ENCODE measurements around the gene MIXL1.
A peak's percentile ranks its signal among the peaks of the same experiment; 100 is the strongest.
"Not testable (repeated sequence)": the region's sequence is repeated elsewhere in the genome, so short reads cannot be mapped to it uniquely, and the experiment has no call there.

The MIXL1 gene

DNA sequence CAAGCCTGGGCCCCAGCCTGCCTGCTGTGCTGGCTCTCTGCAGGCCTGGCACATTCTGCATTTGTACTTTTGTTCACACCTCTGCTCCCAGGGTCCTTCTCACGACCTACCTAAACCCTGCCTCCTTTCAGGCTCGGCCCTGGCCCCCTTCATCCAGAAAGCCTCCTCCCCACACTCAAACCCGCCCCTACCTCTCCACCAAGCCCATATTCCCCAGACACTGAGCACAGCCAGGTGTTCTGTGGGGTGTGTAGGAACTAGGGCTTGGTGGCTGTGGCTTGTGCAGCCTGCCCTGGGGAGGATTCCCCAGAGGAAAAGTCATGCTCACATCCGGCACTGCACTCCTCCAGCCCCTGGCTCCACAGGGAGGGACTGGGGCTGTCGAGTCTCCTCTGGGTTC, 8.2 kb upstream of the MIXL1 start:
- DNase-seq: peak in 1 of 2 experiments; percentile 3

DNA sequence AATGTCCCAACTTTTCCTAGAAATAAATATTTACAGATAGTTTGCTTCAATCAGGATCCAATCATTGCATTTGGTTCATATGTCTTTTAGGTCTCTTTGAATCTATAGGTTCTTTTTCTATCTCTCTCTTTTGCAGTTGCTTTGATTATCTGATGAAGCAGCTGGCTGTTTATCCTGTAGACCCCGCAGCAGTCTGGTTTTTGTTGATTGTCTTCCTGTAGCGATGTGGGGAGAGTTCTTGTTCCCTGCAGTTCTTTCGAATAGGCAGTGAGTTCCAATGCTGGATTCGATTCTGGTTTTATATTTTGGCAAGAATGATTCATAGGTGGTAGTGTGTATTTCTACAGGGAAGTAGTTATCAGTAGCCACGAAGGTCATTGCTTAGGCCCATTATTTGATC, 7.4 kb upstream of the MIXL1 start:
- peak in 1 of 2 experiments; percentile 6 for DNase-seq

DNA sequence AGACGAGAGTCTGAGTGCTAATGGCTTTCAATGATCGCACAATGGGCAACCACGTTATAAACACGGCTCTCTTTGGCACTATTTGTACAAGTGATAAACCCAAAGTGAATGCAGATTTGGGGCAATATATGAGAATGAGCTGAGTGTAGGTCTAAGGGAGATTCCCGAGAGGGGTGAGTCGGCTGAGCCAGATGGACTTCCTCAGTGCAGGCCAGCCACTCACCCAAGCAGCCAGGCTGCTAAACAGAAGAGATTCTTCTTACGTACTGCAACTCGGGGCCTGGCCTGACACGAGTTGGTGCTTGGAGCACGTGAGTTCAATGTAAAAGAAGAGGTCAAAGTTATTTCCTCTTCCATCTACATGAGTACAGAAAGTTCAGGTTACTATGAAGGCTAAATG, 6.2 kb upstream of the MIXL1 start:
- DNase-seq: no peak

DNA sequence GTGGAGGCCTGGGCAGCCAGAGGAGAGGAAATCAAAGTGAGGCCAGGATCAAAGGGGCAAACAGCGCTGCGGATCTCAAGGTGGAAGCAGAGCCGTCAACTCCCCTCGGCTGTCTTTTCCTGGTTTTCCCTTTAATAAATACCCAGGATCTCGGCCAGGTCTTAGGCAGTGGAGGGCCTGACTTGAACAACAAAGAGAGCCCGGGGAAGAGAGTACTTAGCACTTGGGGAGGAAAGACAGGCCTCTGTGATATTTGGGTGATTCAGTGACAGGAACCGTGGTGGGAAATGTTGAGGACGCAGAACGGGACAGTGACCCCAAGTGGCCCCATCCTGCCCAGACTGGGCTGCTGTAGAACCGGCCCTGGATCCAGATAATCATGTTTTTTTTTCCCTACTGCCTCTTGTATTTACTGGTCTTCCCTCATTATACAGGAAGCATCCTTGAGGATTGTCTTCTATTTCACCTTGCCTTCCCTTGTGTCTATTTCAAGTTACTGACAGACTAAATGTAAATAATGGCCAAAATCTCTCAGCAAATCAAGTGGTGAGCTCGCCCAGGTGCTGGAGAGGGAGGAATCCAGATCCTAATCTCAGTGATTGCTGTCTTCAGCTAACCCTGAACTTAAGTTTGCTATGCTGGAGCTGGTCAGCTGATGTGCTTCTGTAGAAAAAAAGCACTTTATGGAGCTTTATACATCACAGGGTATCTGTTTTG, 2.8 kb upstream of the MIXL1 start:
- DNase-seq: no peak

DNA sequence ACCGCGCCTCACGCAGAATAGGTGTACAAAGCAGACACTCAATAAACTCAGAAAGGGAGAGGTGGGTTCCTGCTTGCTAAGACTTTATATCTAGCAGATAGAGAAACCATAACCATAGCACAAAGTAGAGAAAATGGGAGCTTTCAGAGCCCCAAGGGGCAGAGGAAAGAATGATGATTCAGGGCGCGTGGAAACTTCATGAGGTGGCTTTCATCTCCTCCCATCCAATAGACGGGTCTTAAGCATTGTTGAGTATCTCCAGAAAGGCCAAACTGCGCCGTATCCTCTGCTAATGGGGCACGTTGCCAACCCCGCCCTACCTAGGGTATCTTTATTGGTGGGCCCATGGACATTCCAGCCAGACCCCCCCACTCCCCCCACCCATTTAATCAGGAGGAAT, 778 bp upstream of the MIXL1 start:
- DNase-seq: no peak

DNA sequence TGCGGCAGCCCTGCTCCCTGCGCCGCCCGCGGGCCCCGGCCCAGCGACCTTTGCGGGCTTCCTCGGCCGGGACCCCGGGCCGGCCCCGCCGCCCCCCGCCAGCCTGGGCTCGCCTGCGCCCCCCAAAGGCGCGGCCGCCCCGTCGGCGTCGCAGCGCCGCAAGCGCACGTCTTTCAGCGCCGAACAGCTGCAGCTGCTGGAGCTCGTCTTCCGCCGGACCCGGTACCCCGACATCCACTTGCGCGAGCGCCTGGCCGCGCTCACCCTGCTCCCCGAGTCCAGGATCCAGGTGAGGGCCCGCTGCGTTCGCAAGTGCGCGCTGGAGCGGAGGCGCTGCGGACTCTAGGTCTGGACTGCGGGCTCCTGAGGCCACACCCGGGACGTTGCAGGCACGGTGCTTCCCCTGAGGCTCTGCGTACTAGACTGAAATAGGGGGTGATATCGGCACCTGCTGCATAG, 351 bp downstream of the MIXL1 start:
- peak in 1 of 2 experiments; percentile 45 for DNase-seq

DNA sequence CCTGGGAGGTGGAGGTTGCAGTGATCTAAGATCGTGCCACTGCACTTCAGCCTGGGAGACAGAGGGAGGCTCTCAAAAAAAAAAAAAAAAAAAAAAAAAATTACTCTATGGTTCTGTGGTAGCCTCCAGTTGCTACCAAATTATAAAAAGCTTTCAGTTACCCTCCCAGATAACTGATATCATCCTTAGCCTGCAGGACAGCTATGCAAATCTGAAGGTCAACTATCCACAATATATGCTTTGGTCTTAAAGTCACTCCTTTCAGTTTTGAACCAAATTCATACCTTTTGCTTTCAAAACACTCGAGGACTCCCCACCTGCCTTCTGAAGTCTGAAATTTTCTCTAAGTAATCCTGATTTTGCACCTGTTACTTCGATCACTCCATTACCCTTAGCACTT, 3.1 kb downstream of the MIXL1 start:
- no peak for DNase-seq

DNA sequence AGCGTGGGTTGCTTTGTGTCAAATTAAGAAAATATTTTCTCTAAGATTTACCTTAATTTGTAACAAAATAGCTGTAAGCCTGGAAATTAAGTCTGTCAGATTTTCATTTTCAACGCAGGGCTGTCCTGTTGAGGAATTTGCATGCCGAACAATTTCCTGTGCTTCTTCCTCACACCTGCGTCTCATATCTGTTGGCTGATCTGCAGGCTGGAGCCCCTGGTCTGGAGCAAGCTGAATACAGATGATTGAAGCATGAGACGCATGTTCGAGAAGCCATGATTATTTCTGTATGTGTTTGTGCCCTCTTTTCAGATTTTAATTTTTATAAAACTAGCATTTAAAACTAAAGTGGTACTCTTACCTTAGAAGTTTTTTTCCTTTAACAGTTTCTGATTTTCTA, 9.8 kb downstream of the MIXL1 start:
- DNase-seq: no peak

DNA sequence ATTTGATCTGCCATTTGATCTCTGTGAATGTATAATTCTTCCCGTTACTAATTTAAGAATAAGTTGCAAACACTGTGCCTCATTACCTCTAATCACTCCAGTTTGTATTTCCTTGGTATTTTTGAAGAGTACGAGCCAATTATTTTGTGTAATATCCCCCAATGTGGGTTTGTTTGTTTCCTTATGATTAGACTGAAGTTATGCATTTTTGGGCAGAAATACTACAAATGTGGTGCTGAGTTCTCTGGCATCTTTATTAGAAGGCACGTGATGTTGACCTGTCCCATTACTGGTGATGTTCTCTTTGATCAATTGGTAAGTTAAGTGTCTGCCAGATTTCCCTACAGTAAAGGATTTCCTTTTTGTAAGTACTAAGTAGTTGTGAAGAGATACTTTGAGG, 10.3 kb downstream of the MIXL1 start:
- no peak for DNase-seq

DNA sequence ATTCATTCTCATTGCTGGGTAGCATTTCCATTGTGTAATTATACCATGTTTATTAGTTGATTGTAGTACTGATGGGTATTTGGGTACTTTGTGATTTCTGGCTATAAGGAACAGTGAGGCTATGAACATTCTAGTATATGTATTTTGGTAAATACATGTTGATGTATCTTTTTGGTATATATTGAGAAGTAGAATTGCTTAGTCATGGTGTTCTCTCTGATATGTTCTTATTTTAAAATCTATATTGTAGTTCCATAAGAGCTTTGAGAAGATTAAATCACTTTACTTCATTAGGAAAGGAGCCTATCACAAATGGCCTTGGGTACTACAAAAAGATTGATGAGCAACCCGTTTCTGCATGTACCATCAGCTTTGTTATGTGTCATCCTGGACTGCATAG, 13.4 kb downstream of the MIXL1 start:
- DNase-seq: no peak

DNA sequence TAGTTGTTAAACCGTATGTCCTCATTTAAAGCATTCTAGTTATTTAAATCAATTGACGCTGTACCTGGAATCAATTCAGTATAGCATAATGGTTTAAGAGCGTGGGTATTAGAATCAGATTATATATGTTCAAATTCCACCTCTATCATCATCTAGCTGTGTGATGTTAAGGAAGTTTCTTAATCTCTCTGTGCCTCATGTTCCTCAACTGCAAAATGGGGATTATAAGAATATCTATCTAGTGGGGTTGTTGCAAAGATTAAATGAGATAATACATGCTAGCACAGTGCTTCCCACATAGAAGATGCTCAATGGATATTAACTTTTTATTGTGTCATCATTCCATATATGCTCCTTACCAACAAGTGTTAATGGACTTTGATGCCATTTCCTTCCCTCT, 16.0 kb downstream of the MIXL1 start:
- no peak for DNase-seq

DNA sequence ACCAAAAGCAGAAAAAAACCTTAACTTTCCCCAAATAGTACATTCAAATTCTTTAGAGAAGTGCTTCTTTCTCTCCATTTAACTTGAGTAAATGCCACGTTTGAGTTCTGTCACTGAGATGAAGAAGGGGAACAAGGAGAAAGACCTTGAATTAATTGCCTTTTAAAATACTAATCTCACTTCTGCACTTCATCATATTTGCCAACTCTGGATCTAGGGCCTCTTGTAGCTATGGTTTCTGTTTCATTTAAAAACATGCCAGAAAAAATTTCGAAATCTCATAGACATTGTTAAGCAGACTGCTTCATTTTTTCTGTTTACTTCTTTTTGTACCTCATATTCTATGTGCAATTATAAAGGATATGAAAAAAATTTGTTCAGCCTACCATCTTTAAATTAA, 24.6 kb downstream of the MIXL1 start:
- no peak for DNase-seq

DNA sequence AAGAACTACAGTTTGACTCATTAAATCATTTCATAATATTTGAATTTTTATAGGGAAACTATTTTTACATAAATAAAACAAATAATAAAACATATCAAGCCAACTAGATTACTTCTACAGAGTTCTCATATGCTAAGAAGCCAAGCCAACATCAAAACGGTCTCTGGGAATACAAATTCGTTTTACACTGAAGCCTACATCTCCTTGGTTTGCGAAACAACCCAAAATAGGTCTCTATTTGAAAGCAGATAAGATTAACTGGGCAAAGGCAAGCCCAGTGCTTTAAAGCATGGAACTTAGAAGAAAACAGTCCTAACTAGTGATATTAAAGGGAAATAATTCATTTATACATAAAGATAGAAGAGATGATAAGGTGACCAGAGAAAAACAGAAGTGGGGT, 25.3 kb downstream of the MIXL1 start:
- no peak for DNase-seq

DNA sequence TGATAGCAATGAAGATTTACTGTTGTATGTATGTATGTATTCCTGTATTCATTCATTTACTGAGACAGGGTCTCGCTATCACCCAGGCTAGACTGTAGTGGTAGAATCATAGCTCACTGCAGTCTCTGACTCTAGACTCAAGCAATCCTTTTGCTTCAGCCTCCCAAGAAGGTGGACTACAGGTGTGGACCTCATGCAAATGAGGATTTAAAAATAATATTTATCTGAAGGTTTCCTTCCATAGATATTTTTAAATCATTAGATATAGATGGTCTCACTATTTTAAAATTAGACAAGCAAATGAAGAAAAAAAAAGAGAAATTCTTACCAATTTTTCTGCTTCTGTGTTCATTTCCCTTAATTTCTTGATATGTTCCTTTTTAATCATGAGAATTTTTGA, 27.0 kb downstream of the MIXL1 start:
- DNase-seq: no peak

DNA sequence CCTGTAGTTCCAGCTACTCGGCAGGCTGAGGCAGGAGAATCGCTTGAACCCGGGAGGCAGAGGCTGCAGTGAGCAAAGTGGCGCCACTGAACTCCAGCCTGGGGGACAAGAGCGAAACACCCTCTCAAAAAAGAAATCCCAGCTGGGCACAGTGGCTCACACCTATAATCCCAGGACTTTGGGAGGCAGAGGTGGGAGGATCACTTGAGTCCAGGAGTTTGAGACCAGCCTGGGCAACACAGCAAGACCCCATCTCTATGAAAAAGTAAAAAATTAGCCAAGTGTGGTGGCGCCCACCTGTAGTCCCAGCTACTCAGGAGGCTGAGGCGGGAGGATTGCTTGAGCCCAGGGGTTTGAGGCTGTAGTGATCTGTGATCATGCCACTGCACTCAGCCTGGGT, 29.4 kb downstream of the MIXL1 start:
- DNase-seq: not testable (repeated sequence)

DNA sequence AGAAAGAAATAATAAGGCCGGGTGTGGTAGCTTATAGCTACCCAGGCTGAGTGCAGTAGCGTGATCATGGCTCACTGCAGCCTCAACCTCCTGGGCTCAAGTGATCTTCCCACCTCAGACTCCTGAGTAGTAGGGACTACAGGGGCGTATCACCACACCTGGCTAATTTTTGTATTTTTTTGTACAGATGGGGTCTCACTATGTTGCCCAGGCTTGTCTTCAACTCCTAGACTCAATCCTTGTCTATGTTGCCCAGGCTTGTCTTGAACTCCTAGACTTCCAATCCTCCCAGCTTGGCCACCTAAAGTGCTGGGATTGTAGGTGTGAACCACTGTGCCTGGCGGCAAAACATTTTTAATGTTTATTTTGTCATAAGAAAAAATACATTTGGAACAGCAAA, 30.5 kb downstream of the MIXL1 start:
- no peak for DNase-seq

DNA sequence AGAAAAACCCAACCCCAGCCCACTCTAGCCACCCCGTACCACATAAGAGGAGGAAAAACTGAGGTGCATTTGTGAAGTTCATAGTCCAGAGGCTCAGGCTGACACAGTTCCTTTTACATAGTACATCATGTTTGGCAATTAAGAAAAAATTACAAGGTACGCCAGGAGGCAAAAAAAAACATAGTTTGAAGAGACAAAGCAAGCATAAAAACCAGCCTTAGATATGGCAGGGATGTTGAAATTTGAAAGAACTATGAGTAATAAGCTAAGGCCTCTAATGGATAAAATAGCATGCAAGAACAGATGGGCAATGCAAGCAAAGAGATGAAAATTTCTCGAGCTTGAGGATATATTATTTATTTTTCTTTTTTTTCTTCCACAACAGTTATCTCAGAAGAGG, 31.9 kb downstream of the MIXL1 start:
- no peak for DNase-seq

DNA sequence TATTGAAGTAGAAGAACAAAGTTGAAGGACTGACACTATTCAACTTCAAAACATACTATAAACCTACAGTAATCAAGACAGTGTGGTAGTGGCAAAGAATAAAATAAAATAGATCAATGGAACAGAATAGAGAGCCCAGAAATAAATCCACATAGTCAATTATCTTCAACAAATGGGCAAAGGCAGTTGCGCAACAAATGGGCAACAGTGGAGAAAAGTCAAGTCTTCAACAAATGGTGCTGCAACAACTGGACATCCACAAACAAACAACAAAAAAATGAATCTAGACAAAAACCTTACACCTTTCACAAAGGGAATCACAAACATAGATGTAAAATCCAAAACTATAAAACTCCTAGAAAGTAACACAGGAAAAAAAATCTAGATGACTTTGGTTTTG, 38.4 kb downstream of the MIXL1 start:
- DNase-seq: no peak

DNA sequence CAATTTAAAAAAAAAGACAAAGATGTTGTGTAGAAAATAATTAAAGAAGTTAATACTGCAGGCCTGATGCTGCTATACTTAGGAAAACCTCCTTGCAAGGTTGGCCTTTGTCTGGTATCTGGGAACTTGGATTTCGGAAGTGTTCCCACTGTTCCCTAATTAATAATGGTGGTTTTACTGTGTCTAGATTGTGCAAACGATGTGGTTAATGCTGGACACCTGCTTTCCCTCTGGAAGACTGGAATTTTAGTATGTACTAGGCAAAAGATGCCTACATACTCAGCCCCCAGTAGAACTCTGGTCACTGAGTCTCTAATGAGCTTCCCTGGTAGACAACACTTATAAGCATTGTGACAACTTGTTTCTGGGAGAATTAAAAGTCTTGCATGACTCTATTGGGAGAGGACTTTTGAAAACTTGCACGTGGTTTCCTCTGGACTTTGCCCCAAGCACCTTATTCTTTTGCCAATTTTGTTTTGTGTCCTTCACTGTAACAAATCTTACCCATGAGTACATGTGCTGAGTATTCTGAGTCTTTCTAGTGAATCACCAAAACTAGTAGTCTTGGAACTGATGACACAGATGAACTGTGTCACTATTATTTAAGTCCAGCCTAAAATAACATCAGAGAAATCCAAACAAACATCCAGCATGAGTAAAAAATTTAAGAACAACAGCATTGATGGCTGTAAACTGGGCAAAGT, 45.1 kb downstream of the MIXL1 start:
- no peak for DNase-seq

DNA sequence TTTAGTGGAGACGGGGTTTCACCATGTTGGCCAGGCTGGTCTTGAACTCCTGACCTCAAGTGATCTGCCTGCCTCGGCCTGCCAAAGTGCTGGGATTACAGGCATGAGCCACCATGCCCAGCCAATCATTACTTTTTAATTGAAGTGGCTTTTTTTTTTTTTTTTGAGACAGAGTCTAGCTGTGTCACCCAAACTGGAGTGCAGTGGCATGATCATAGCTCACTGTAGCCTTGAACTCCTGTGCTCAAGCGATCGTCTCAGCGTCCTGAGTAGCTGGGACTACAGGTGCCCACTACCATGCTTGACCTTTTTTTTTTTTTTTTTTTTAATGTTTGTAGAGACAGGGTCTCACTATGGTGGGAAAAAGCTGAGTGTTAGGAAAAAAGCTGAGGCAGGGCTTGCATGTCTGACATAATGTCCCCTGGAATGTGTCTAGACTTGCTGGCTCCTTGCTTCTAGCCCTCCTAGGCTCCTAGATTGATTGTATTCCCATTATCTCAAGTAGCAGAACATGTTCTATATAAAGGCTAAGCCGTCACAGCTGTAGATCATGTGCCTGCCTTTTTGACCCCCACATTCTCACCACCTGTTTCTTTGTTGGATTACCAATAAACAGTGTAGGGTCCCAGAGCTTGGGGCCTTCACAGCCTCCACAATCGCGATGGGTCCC, 48.9 kb downstream of the MIXL1 start:
- peak in 1 of 2 experiments; percentile 59 for DNase-seq

DNA sequence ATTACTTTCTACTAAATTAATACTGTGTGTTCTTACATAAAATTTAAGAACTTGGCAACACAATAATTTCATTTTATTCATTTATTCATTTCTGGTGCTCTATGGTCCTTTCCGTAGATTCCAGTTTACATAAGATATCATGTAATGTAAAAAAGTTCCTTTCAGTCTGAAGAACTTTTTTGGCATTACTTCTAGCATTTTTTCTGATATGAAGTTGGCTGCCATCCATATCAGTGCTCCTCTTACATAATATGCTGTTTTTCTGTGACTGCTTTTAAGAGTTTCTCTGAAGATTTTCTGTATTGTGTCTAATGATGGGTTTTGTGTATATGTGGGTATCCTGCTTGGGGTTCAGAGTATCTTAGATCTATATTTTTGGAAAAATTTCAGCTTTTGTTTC, 50.7 kb downstream of the MIXL1 start:
- no peak for DNase-seq

DNA sequence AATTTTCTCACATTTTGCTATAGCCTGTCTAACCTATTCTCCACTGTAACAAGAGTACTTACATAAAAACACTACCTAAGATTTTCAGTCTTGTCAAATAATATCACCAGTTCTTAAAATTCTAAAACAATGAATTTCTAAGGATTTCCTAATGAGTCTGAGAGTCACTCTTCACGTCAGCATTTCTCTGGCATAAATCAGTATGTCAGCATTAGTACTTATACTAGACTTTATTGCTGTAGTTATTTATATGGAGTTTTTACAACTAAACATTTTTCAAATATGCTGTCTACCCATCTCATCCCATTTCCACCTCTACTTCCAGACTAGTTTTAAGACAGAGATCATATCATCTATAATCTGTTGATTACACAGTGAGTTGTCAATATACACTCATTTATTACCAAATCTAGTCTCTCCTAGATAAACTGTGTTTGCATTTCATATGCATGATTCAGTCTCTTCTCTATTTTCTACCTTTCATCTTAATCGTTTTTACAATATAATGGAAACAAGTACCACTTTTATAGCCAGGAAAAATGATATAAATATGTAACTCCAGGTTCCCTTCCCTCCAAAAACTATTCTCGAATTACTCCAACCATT, 52.7 kb downstream of the MIXL1 start:
- no peak for DNase-seq
